GM12891 (cell line): Measurements from ENCODE around the gene WDFY1.
"Not testable (repeated sequence)": the region's sequence is repeated elsewhere in the genome, so short reads cannot be mapped to it uniquely, and the experiment has no call there.

Experiments used
- DNase-seq: peaks from one replicate; pipeline ENCODE4 v3.0.0; 2011; ENCODE audit warnings: low spot score; ENCODE audit not compliant: insufficient read length
- FAIRE-seq: peaks from 2 replicates; lab custom pipeline; 2011; peaks lifted over from hg19 to GRCh38; lab: Jason Lieb, UNC
- PAX5 ChIP-seq: IDR thresholded peaks from 2 replicates; pipeline ENCODE4 v1.6.1; 2011; ENCODE audit warnings: low read length, moderate library complexity, mild to moderate bottlenecking; ENCODE audit not compliant: insufficient read depth, severe bottlenecking
- POLR2A ChIP-seq: IDR thresholded peaks from 2 replicates; pipeline ENCODE4 v1.6.1; 2011; ENCODE audit warnings: low read depth, low read length, control low read depth
- POLR2AphosphoS5 ChIP-seq: IDR thresholded peaks from 2 replicates; pipeline ENCODE4 v1.6.1; 2011; ENCODE audit warnings: low read depth, low read length, control low read depth
- POU2F2 ChIP-seq: IDR thresholded peaks from 2 replicates; pipeline ENCODE4 v1.6.1; 2011; ENCODE audit warnings: low read depth, mild to moderate bottlenecking, control low read depth, low read length, moderate library complexity
- SPI1 ChIP-seq: IDR thresholded peaks from 2 replicates; pipeline ENCODE4 v1.6.1; 2011; ENCODE audit warnings: low read depth, low read length, control low read depth
- TAF1 ChIP-seq: IDR thresholded peaks from 2 replicates; pipeline ENCODE4 v1.6.1; 2011; ENCODE audit warnings: low read depth, low read length, control low read depth

WDFY1 gene

DNA sequence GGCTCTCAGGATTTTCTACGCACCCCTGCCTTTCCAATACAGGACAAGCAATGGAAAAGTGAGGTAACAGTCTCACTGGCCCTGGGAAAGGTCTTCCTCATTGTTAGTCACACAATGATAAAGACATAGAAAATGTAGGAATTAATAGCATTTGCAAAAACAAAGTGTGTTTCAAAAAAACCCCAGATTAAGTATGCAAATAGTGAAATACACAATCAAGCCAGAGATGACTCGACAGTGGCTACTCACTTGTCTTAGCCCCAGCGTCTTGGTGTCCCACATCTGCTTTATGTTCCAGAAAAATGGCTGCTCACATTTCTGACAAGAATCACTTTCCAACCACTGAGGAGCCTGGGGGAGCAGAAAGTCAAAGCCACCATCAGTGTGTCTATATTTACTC is 60.7 kb downstream of the WDFY1 start:
- FAIRE-seq = no peak
- TF ChIP-seq POLR2AphosphoS5 = no peak
- peak; percentile 53 for TF ChIP-seq SPI1
- no peak for TF ChIP-seq TAF1
- peak; percentile 92 for TF ChIP-seq POU2F2

DNA sequence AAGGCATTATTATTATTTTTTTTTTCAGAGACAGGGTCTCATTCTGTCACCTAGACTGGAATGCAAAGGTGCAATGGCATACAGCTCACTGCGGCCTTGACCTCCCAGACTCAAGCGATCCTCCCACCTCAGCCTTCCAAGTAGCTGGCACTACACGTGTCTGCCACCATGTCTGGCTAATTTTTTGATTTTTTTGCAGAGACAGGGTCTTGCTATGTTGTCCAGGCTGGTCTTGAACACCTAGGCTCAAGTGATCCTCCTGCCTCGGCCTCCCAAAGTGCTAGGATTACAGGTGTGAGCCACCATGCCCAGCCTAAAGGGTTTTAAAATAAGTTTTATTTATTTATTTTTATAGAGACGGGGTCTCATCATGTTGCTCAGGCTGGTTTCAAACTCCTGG is 62.4 kb downstream of the WDFY1 start:
- DNase-seq = no peak
- TF ChIP-seq POLR2AphosphoS5 (no peak), POU2F2 (no peak)
- no peak for FAIRE-seq

More for the DNA sequence above, 60.7 kb downstream of the WDFY1 start:
- peak; percentile 25 for DNase-seq

DNA sequence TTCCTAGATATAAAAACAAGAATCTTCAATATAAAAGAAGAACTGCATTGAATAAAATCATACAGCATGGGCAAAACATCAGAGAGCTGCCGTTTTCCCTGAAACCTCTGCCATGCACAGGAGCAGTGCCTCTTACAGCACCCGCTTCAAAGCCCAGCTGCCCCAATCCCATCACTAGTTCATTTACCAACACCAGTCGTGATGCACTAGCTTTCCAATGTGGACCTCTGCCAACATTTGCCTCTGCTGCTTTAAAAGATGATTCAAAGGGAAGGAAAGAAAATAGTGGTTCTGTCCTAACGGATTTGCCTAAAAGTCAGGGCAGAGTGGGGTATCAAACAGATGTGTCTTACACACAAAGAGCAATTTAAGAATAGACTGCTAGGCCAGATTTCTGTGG is 64.3 kb downstream of the WDFY1 start:
- no peak for FAIRE-seq
- no peak for TF ChIP-seq SPI1
- TF ChIP-seq POLR2AphosphoS5 = no peak
- no peak for TF ChIP-seq POU2F2
- TF ChIP-seq POLR2A = no peak
- no peak for TF ChIP-seq TAF1
- TF ChIP-seq PAX5 = no peak
- DNase-seq = no peak

DNA sequence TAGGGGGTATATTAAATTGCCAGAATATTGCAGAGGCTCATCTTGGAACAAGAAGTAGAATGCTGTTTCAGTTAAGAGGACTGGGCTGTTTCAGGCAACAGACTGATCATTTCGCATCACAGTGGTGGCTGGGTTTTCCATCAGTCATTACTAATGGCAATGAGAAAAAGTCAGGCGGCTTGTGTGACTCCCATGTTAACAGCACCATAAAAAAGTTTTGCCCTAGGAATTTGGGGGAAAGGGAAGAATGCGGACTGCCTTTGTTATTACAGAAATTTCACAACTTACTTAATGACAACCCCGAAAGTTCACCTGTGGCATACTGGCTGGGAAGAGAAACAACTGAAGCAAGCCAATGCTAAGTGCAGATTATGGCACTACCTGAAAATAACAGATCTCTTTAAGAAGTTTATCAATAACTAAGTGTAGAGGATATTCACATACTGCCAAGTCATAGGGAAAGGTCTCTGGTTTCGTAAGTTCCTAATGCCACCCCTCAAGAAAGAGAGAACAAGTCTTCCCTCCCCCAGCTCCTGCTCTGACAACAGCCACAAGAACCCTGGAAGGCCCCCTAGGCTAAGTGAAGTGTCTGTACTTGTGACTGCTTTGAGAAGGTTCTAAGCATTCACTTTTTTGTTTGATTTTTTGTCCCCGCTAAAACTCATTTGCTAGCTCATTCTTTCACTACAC is 67.3 kb downstream of the WDFY1 start:
- FAIRE-seq (no peak), DNase-seq (no peak)
- TF ChIP-seq POU2F2 = no peak
- TF ChIP-seq PAX5 = no peak
- no peak for TF ChIP-seq TAF1
- no peak for TF ChIP-seq POLR2A
- no peak for TF ChIP-seq POLR2AphosphoS5
- no peak for TF ChIP-seq SPI1

DNA sequence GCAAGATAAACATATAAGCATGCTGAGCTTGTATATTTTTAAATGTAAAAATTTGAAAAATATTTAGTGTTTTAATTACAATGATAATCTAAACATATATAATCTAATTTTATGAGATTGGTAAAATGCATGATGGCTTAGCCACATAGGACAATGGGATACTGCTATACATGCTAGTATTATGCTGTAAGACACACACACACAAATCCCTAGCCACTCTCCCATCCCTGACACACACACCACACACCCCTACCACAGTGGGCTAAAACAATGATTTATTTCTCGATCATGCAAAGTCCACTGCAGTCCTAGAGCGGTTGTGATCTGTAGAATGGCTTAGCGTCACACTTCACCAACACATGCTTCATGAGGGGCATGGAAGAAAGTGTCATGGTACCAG is 71.5 kb downstream of the WDFY1 start:
- FAIRE-seq = no peak
- TF ChIP-seq SPI1 (no peak), PAX5 (no peak), POLR2AphosphoS5 (no peak), TAF1 (no peak), POLR2A (no peak), POU2F2 (no peak)
- DNase-seq = no peak

DNA sequence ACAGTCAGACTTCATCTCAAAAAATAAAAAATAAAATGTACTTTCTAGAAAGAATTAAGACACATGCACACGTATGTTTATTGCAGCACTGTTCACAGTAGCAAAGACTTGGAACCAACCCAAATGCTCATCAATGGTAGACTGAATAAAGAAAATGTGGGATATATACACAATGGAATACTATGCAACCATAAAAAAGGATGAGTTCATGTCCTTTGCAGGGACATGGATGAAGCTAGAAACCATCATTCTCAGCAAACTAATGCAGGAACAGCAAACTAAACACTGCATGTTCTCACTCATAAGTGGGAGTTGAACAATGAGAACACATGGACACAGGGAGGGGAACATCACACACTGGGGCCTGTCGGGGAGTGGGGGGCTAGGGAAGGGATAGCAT is 72.4 kb downstream of the WDFY1 start:
- DNase-seq, FAIRE-seq: not testable (repeated sequence)

DNA sequence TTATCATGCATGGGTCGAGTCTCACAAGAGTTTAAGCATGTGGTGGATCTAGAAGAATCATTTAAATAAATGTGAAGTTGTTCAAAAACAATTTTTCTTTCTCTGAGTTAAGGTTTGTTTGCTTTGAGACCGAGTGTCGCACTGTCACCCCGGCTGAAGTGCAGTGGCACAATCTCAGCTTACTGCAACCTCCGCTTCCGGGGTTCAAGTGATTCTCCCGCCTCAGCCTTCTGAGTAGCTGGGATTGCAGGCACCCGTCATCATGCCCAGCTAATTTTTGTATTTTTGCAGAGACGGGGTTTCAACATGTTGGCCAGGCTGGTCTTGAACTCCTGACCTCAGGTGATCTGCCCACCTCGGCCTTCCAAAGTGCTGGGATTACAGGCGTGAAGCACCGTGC is 73.5 kb downstream of the WDFY1 start:
- FAIRE-seq, DNase-seq: not testable (repeated sequence)

DNA sequence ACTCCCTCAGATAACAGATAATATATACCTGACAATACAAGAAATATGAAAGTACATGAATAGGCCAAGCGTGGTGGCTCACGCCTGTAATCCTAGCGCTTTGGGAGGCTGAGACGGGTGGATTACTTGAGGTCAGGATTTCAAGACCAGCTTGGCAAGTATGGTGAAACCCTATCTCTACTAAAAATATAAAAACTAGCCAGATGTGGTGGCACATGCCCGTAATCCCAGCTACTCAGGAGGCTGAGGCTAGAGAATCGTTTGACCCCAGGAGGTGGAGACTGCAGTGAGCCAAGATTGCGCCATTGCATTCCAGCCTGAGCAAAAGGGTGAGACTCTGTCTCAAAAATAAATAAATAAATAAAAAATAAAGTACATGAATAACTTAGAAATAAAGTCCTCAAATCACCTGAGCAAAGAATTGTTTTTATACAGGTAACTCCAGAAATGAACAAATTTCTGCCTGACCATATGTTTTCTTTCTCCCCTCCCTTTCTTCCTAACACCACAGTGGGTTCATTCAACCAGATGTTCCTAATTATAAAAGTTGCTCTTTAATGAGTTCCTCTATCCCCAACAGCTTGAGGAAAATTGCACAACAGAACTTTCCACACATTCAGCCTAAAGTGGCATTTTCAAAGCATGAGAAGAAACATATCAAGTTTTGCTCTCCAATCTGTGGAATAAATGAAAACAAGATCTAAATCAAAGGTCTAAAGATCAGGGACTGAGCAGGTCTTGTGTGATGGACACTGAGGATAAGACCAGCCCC is 74.1 kb downstream of the WDFY1 start:
- FAIRE-seq = no peak
- DNase-seq = no peak
- no peak for TF ChIP-seq PAX5
- no peak for TF ChIP-seq POLR2A
- TF ChIP-seq POLR2AphosphoS5 = no peak

DNA sequence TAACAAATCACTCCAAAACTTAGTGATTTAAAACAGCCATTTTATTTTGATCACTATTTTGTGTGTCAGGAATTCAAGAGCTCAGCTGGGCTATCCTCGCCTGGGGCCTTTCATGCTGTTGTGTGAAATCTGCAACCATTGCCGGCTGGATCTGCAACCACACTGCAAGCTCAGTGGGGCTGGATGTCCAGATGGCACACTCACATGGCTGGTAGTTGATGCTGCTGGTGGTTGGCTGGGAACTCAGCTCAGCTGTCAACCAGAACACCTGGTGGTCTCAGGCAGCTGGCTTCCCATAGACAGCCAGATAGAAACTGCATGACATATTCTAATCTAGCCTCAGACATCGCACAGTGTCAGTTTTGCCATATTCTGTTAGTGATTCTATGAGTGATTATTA is 77.1 kb downstream of the WDFY1 start:
- FAIRE-seq = peak; percentile 69
- TF ChIP-seq POLR2AphosphoS5 (no peak), SPI1 (no peak)
- DNase-seq = no peak

DNA sequence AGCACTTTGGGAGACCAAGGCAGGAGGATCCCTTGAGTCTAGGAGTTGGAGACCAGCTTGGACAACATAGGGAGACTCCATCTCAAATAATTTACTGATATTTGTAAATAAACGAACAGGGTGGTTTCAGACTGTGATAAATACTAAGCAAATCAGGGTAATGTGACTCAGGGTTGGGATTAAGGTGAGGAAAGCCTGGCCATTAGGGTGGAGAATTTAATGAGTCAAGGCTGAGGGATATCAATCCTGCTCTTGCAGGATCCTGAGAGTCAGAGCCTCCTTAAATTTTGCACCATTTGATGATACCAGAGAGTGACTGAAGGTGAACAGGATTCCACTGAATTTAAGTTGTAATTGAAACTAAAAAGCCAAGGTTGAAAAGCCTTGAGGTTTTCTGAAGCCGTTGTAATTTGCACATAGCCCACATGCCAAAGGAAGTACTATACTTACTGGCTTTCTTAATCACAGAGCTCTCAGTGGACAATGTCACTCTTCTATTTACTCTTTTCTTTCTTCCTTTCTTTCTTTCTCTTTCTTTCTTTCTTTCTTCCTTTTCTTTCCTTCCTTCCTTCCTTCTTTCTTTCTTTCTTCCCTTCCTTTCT is 79.1 kb downstream of the WDFY1 start:
- TF ChIP-seq POU2F2 = no peak
- no peak for TF ChIP-seq SPI1
- TF ChIP-seq TAF1 = no peak
- no peak for TF ChIP-seq POLR2A
- TF ChIP-seq PAX5 = no peak
- TF ChIP-seq POLR2AphosphoS5 = no peak
- peak; percentile 70 for FAIRE-seq
- no peak for DNase-seq

DNA sequence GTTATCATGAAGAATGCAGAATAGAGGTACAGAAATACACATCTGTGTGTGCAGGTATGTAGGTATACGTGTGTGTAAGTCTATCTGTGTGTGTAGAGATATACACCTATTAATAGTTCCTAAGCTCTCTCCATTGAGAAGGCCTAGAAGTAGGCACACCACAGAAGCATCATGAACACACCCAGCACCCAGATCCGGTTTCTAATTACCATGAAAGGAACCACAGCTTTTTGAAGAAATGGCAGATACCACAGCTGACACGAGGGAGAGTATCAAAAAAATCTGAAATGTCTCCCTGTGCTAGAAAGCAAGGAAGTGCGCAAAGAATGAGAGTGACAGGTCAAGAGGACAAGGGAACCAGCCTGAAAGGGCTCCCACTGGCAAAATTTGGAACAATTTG is 80.0 kb downstream of the WDFY1 start:
- TF ChIP-seq POLR2A (no peak), POLR2AphosphoS5 (no peak), SPI1 (no peak), POU2F2 (no peak), TAF1 (no peak), PAX5 (no peak)
- no peak for DNase-seq
- FAIRE-seq = no peak
